Measurements from ENCODE around the gene TIGD1. TPM values are rescaled to one million over a fixed set of nuclear protein-coding genes. Genes with fewer than 3 reads are reported as not detected.

Gene TIGD1
- total and polyA plus RNA-seq, 5 experiments from 2014 or later = 10.0 to 29.5 (median 18.6) TPM

Other genes starting within 250 kb of the TIGD1 start
- not detected for gene ALPP, start 171.8 kb downstream of the TIGD1 start, total RNA-seq
- not detected for gene ALPP, start 171.8 kb downstream of the TIGD1 start, polyA plus RNA-seq
- gene ALPG, start 143.7 kb downstream of the TIGD1 start, total RNA-seq = not detected
- gene ALPG, start 143.7 kb downstream of the TIGD1 start, polyA plus RNA-seq = not detected
- gene ALPI, start 94.4 kb downstream of the TIGD1 start, total RNA-seq = not detected
- gene ALPI, start 94.4 kb downstream of the TIGD1 start, polyA plus RNA-seq = not detected
- not detected for gene ECEL1, start 62.7 kb downstream of the TIGD1 start, total RNA-seq
- not detected for gene ECEL1, start 62.7 kb downstream of the TIGD1 start, polyA plus RNA-seq
- gene PRSS56, start 30.2 kb downstream of the TIGD1 start, total RNA-seq = not detected
- not detected for gene PRSS56, start 30.2 kb downstream of the TIGD1 start, polyA plus RNA-seq
- gene CHRND, start 24.4 kb downstream of the TIGD1 start, total RNA-seq = not detected
- not detected for gene CHRND, start 24.4 kb downstream of the TIGD1 start, polyA plus RNA-seq
- not detected for gene CHRNG, start 10.9 kb downstream of the TIGD1 start, total RNA-seq
- under 1 TPM in 1 of 3 donors, not detected in 2; 0.59 TPM for gene CHRNG, start 10.9 kb downstream of the TIGD1 start, polyA plus RNA-seq
- gene EIF4E2, start 132 bp upstream of the TIGD1 start, total RNA-seq = 10 to 100 TPM; 61.5 to 64.0 TPM
- 10 to 100 TPM; 41.5 to 49.3 (median 43.6) TPM for gene EIF4E2, start 132 bp upstream of the TIGD1 start, polyA plus RNA-seq
- 1 to 10 TPM; 4.3 to 5.1 TPM for gene EFHD1, start 83.0 kb upstream of the TIGD1 start, total RNA-seq
- 1 to 10 TPM; 2.5 to 6.9 (median 2.9) TPM for gene EFHD1, start 83.0 kb upstream of the TIGD1 start, polyA plus RNA-seq
- 10 to 100 TPM; 83.3 to 86.5 TPM for gene GIGYF2, start 146.8 kb upstream of the TIGD1 start, total RNA-seq
- 10 to 100 TPM; 18.1 to 31.1 (median 24.3) TPM for gene GIGYF2, start 146.8 kb upstream of the TIGD1 start, polyA plus RNA-seq
- not detected for gene KCNJ13, start 226.0 kb upstream of the TIGD1 start, total RNA-seq
- under 1 TPM in 2 of 3 donors, not detected in 1; 0.08 to 0.33 TPM for gene KCNJ13, start 226.0 kb upstream of the TIGD1 start, polyA plus RNA-seq